ENCODE results near the gene CATSPER3. TPM values are rescaled to one million over a fixed set of nuclear protein-coding genes. Genes with fewer than 3 reads are reported as not detected.
A peak's percentile ranks its signal among the peaks of the same experiment; 100 is the strongest.

CATSPER3 gene
- total and polyA plus RNA-seq, 2 of the 13 experiments (the other 11 are each of a cell fraction or from before 2014, with no cell fraction given), result 0.33 to 0.37 TPM

- TF ChIP-seq WIZ (CRISPR knock-in tag; IDR thresholded peaks at IDR 0.05) (no peak), ZFP1 (CRISPR knock-in tag; IDR thresholded peaks at IDR 0.05) (no peak), MED1 (CRISPR knock-in tag; IDR thresholded peaks at IDR 0.05) (no peak), ZNF674 (CRISPR knock-in tag; IDR thresholded peaks at IDR 0.05; ENCODE audit: low read depth) (no peak), ZNF142 (CRISPR knock-in tag; IDR thresholded peaks at IDR 0.05) (0 out of 2 replicates have a peak, but pooled peaks have one; percentile 17), THRA (CRISPR knock-in tag; IDR thresholded peaks at IDR 0.05; ENCODE audit: borderline replicate concordance) (no peak), HNF1B (CRISPR knock-in tag; IDR thresholded peaks at IDR 0.05) (no peak), FOXP1 (IDR thresholded peaks at IDR 0.05) (no peak), FOXP1 (CRISPR knock-in tag; IDR thresholded peaks at IDR 0.05) (no peak), ZKSCAN1 (IDR thresholded peaks at IDR 0.05; ENCODE audit: low read length) (no peak), GFI1 (CRISPR knock-in tag; IDR thresholded peaks at IDR 0.05; ENCODE audit: borderline replicate concordance) (no peak), KDM6A (CRISPR knock-in tag; IDR thresholded peaks at IDR 0.05; ENCODE audit: low read depth) (no peak), ARID2 (CRISPR knock-in tag; IDR thresholded peaks at IDR 0.05; ENCODE audit: borderline replicate concordance) (no peak), ZNF24 (IDR thresholded peaks at IDR 0.05) (no peak), HNF4G (IDR thresholded peaks at IDR 0.05; ENCODE audit: borderline replicate concordance, low read depth, low read length) (no peak), HNF4G (CRISPR knock-in tag; IDR thresholded peaks at IDR 0.05; ENCODE audit: borderline replicate concordance, low read depth) (no peak), ARNT2 (CRISPR knock-in tag; IDR thresholded peaks at IDR 0.05; ENCODE audit: low read depth) (no peak), ZNF687 (CRISPR knock-in tag; IDR thresholded peaks at IDR 0.05) (peak; percentile 32; the same call in 1 of the 2 replicates)
Measured at GRCh38 chr5:135034963-135035677, 67.4 kb downstream of the CATSPER3 start (continued).
